ENCODE data around the gene SPSB4.

The SPSB4 gene

DNA sequence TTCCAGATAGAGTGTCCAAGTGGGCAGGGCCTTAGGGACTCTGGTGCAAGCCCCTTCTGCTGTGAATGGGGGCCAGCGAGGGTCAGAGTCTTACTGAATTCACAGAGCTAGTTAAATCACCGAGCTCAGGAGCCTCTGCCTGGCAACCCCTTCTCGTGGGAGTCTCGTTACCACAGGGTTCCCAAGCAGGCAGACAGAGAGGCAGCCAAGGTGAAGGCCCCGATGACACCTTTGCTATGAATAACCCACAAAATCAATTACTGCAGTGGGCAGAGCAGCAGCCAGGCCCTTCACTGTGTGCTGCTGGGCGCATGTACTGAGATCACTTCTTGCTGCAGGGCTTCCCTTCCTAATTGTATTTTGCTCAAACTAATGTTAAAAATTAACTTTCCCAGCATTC is 56.9 kb downstream of the SPSB4 start:
- no peak for TF ChIP-seq TSHZ2 (CRISPR knock-in tag; IDR thresholded peaks at IDR 0.05)
- no peak for TF ChIP-seq ARNTL (CRISPR knock-in tag; IDR thresholded peaks at IDR 0.05; ENCODE audit: borderline replicate concordance, low read depth)
- TF ChIP-seq ZNF8 (CRISPR knock-in tag; IDR thresholded peaks at IDR 0.05), result no peak
- no peak for ATAC-seq

DNA sequence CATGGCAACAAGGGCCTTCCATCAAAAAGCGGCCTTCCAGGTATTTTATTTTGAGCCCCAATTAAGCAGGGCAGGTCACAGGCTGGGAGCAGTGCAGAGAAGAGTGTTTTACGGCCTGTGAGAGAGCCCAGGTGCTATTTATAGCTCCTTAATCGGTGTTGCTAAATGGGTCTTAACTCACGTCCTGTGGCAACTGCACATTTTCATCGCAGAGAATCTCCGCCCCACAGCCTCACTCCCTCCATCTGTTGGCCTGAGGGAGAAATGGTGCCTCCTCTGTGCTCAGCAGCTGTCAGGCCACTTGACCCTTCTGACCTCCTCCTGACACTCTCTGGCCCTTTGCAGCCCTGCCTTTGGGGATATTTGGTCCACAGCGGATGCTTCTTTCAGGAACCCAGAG is 58.6 kb downstream of the SPSB4 start:
- no peak for ATAC-seq
- TF ChIP-seq TSHZ2 (CRISPR knock-in tag; IDR thresholded peaks at IDR 0.05), result no peak
- TF ChIP-seq TCF4 (CRISPR knock-in tag; IDR thresholded peaks at IDR 0.05; ENCODE audit: borderline replicate concordance), result no peak
- no peak for TF ChIP-seq ZFP3 (CRISPR knock-in tag; IDR thresholded peaks at IDR 0.05)
- TF ChIP-seq PPARA (CRISPR knock-in tag; IDR thresholded peaks at IDR 0.05; ENCODE audit: borderline replicate concordance), result no peak
- TF ChIP-seq SNAI2 (CRISPR knock-in tag; IDR thresholded peaks at IDR 0.05), result no peak
- TF ChIP-seq CSDC2 (CRISPR knock-in tag; IDR thresholded peaks at IDR 0.05), result no peak
- TF ChIP-seq POU6F1 (CRISPR knock-in tag; IDR thresholded peaks at IDR 0.05; ENCODE audit: borderline replicate concordance, low read depth), result no peak
- TF ChIP-seq CSRNP3 (CRISPR knock-in tag; IDR thresholded peaks at IDR 0.05), result no peak
- no peak for TF ChIP-seq ISL1 (CRISPR knock-in tag; IDR thresholded peaks at IDR 0.05)
- TF ChIP-seq ARNTL (CRISPR knock-in tag; IDR thresholded peaks at IDR 0.05; ENCODE audit: borderline replicate concordance, low read depth), result no peak
- no peak for TF ChIP-seq RARB (CRISPR knock-in tag; IDR thresholded peaks at IDR 0.05)
- TF ChIP-seq ESRRG (CRISPR knock-in tag; IDR thresholded peaks at IDR 0.05), result no peak
- no peak for TF ChIP-seq OSR1 (CRISPR knock-in tag; IDR thresholded peaks at IDR 0.05)
- TF ChIP-seq, protein P1, sequence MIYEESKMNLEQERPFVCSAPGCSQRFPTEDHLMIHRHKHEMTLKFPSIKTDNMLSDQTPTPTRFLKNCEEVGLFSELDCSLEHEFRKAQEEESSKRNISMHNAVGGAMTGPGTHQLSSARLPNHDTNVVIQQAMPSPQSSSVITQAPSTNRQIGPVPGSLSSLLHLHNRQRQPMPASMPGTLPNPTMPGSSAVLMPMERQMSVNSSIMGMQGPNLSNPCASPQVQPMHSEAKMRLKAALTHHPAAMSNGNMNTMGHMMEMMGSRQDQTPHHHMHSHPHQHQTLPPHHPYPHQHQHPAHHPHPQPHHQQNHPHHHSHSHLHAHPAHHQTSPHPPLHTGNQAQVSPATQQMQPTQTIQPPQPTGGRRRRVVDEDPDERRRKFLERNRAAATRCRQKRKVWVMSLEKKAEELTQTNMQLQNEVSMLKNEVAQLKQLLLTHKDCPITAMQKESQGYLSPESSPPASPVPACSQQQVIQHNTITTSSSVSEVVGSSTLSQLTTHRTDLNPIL (CRISPR knock-in tag; IDR thresholded peaks at IDR 0.05; ENCODE audit: low read depth), result no peak
- TF ChIP-seq ZC3H10 (CRISPR knock-in tag; IDR thresholded peaks at IDR 0.05), result no peak
- no peak for TF ChIP-seq ZNF8 (CRISPR knock-in tag; IDR thresholded peaks at IDR 0.05)

- TF ChIP-seq RARB (CRISPR knock-in tag; IDR thresholded peaks at IDR 0.05), result no peak
- TF ChIP-seq POU6F1 (CRISPR knock-in tag; IDR thresholded peaks at IDR 0.05; ENCODE audit: borderline replicate concordance, low read depth), result no peak
- TF ChIP-seq ZNF8 (CRISPR knock-in tag; IDR thresholded peaks at IDR 0.05), result no peak
- no peak for TF ChIP-seq TCF4 (CRISPR knock-in tag; IDR thresholded peaks at IDR 0.05; ENCODE audit: borderline replicate concordance)
- TF ChIP-seq ZNF565 (CRISPR knock-in tag; conservative IDR thresholded peaks at IDR 0.05; ENCODE audit: low read depth), result no peak
- no peak for TF ChIP-seq GLIS3 (CRISPR knock-in tag; IDR thresholded peaks at IDR 0.05)
- no peak for TF ChIP-seq PPARA (CRISPR knock-in tag; IDR thresholded peaks at IDR 0.05; ENCODE audit: borderline replicate concordance)
- TF ChIP-seq ZNF70 (CRISPR knock-in tag; IDR thresholded peaks at IDR 0.05), result no peak
- no peak for TF ChIP-seq SNAI2 (CRISPR knock-in tag; IDR thresholded peaks at IDR 0.05)
- TF ChIP-seq ZFP3 (CRISPR knock-in tag; IDR thresholded peaks at IDR 0.05), result no peak
- TF ChIP-seq ZFP30 (CRISPR knock-in tag; IDR thresholded peaks at IDR 0.05), result no peak
- no peak for TF ChIP-seq TOX (CRISPR knock-in tag; IDR thresholded peaks at IDR 0.05; ENCODE audit: borderline replicate concordance)
- TF ChIP-seq TSHZ2 (CRISPR knock-in tag; IDR thresholded peaks at IDR 0.05), result no peak
- no peak for TF ChIP-seq OSR1 (CRISPR knock-in tag; IDR thresholded peaks at IDR 0.05)
- ATAC-seq, result no peak
Measured at GRCh38 chr3:141110322-141110721, 59.2 kb downstream of the SPSB4 start.
